ENCODE results near the gene IL17F.

Gene IL17F

GRCh38 chr6:52187098-52187497 is 57.2 kb downstream of the IL17F start:
- no peak for DNase-seq

All from DMS 273 treated with DMSO at 0.1 percent for 48 hours (cell line).